Stimulated activated CD8-positive, alpha-beta memory T cell treated with anti-CD3 and anti-CD28 coated beads, Interleukin-2, amount 100 ng/mL, for 1 hour (primary cell): Measurements from ENCODE around the gene PAX5.

Experiments used
- DNase-seq, 2 donors: peaks; one replicate each; pipeline ENCODE4 v3.0.0-alpha.2; 2020; ENCODE audit warnings: low read depth in 2 of 2

The PAX5 gene

GRCh38 chr9:37025071-37025822, 8.8 kb downstream of the PAX5 start:
- DNase-seq, result no peak

GRCh38 chr9:37017546-37017945, 16.5 kb downstream of the PAX5 start:
- no peak for DNase-seq

- no peak for DNase-seq
These were observed 22.5 kb downstream of the PAX5 start for GRCh38 chr9:37011530-37011929.

- no peak for DNase-seq
These were observed 23.1 kb downstream of the PAX5 start for GRCh38 chr9:37010976-37011375.

- no peak for DNase-seq
These were observed 23.9 kb downstream of the PAX5 start for GRCh38 chr9:37010180-37010579.

- no peak for DNase-seq
These were observed 26.8 kb downstream of the PAX5 start for GRCh38 chr9:37007295-37007694.

GRCh38 chr9:37005517-37006140, 28.4 kb downstream of the PAX5 start:
- DNase-seq, result no peak

- no peak for DNase-seq
These were observed 29.6 kb downstream of the PAX5 start for GRCh38 chr9:37004424-37004935.

- DNase-seq, result no peak
These were observed 31.5 kb downstream of the PAX5 start for GRCh38 chr9:37002413-37003217.

- no peak for DNase-seq
These were observed 32.0 kb downstream of the PAX5 start for GRCh38 chr9:37002036-37002412.

GRCh38 chr9:37001459-37001858, 32.6 kb downstream of the PAX5 start:
- no peak for DNase-seq

- DNase-seq, result no peak
These were observed 34.2 kb downstream of the PAX5 start for GRCh38 chr9:36999728-37000333.

GRCh38 chr9:36997414-36997813, 36.7 kb downstream of the PAX5 start:
- DNase-seq, result no peak

GRCh38 chr9:36996706-36997086, 37.4 kb downstream of the PAX5 start:
- DNase-seq, result no peak

GRCh38 chr9:36995927-36996705, 38.0 kb downstream of the PAX5 start:
- peak; percentile 8 to 25 for DNase-seq

GRCh38 chr9:36993933-36994764, 39.9 kb downstream of the PAX5 start:
- no peak for DNase-seq

- DNase-seq, result no peak
These were observed 41.4 kb downstream of the PAX5 start for GRCh38 chr9:36992501-36993316.

- DNase-seq, result no peak
These were observed 42.4 kb downstream of the PAX5 start for GRCh38 chr9:36991516-36992134.

GRCh38 chr9:36988848-36989247, 45.2 kb downstream of the PAX5 start:
- DNase-seq, result no peak
